Liver (tissue), 9 donors: ENCODE data around the gene PCNX2. TPM values are rescaled to one million over a fixed set of nuclear protein-coding genes. Genes with fewer than 3 reads are reported as not detected.

Experiments
- DNase-seq: peaks from one replicate; pipeline ENCODE4 v3.0.0-alpha.2; 2017; ENCODE audit warnings: low spot score
- H3K27ac ChIP-seq, 2 donors: one replicate each; pipeline ENCODE4 v1.7.0; 2013; ENCODE audit warnings: inconsistent platforms in 2 of 2, low read length in 2 of 2, control low read depth in 1 of 2, low read depth in 1 of 2, mild to moderate bottlenecking in 1 of 2
- H3K27me3 ChIP-seq, 4 donors: one replicate each; pipeline versions ENCODE4 v1.6.1 to v1.7.0; 2013; ENCODE audit warnings: low read length in 3 of 4, inconsistent platforms in 1 of 4, mild to moderate bottlenecking in 1 of 4, moderate library complexity in 1 of 4; ENCODE audit not compliant: control insufficient read depth in 4 of 4, insufficient read depth in 4 of 4
- H3K36me3 ChIP-seq, 4 donors: one replicate each; pipeline versions ENCODE4 v1.6.1 to v1.7.0; 2013; ENCODE audit warnings: low read length in 3 of 4, mild to moderate bottlenecking in 3 of 4, low read depth in 1 of 4, moderate library complexity in 1 of 4; ENCODE audit not compliant: control insufficient read depth in 4 of 4, insufficient read depth in 3 of 4
- H3K4me1 ChIP-seq, 4 donors: one replicate each; pipeline versions ENCODE4 v1.6.1 to v1.7.0; 2013; ENCODE audit warnings: low read length in 3 of 4, mild to moderate bottlenecking in 3 of 4, moderate library complexity in 1 of 4; ENCODE audit not compliant: control insufficient read depth in 4 of 4, insufficient read depth in 4 of 4
- H3K4me3 ChIP-seq, 3 donors: one replicate each; pipeline versions ENCODE4 v1.6.1 to v1.7.0; 2013; ENCODE audit warnings: low read length in 3 of 3, control low read depth in 1 of 3, low read depth in 1 of 3, mild to moderate bottlenecking in 1 of 3
- H3K9ac ChIP-seq, 2 donors: one replicate each; pipeline ENCODE4 v1.7.0; 2013; ENCODE audit warnings: low read length in 2 of 2, mild to moderate bottlenecking in 2 of 2, moderate library complexity in 2 of 2, control low read depth in 1 of 2, low read depth in 1 of 2
- H3K9me3 ChIP-seq, 4 donors: one replicate each; pipeline versions ENCODE4 v1.6.1 to v1.7.0; 2013; ENCODE audit warnings: low read length in 3 of 4; ENCODE audit not compliant: control insufficient read depth in 4 of 4
- CTCF ChIP-seq: fragments of 150-350 bp; IDR thresholded peaks from 2 replicates; pipeline ENCODE4 v1.5.1; 2017; ENCODE audit warnings: improper control_type of control experiment, low read depth, low read length; ENCODE audit not compliant: missing input control
- FOXA1 ChIP-seq: IDR thresholded peaks from 2 replicates; pipeline ENCODE4 v1.6.1; 2016; ENCODE audit warnings: antibody characterized with exemption
- FOXA2 ChIP-seq: IDR thresholded peaks from 2 replicates; pipeline ENCODE4 v1.6.1; 2016; ENCODE audit warnings: antibody characterized with exemption
- HNF4A ChIP-seq, 2 donors: conservative IDR thresholded peaks; 2 replicates each; pipeline ENCODE4 v1.6.1; 2016; ENCODE audit warnings: antibody characterized with exemption in 2 of 2, mild to moderate bottlenecking in 2 of 2
- NR2F2 ChIP-seq: IDR thresholded peaks from 2 replicates; pipeline ENCODE4 v1.6.1; 2016; ENCODE audit warnings: antibody characterized with exemption
- RAD21 ChIP-seq, 2 donors: IDR thresholded peaks; 2 replicates each; pipeline ENCODE4 v1.6.1; 2016; ENCODE audit warnings: antibody characterized with exemption in 2 of 2, mild to moderate bottlenecking in 2 of 2
- REST ChIP-seq: IDR thresholded peaks from 2 replicates; pipeline ENCODE4 v1.6.1; 2016; ENCODE audit warnings: antibody characterized with exemption, mild to moderate bottlenecking
- RXRA ChIP-seq, 2 donors: IDR thresholded peaks; 2 replicates each; pipeline ENCODE4 v1.6.1; 2017 to 2018; ENCODE audit warnings: antibody characterized with exemption in 2 of 2, mild to moderate bottlenecking in 1 of 2
- YY1 ChIP-seq: IDR thresholded peaks from 2 replicates; pipeline ENCODE4 v1.6.1; 2016; ENCODE audit warnings: antibody characterized with exemption, mild to moderate bottlenecking
- polyA plus RNA-seq, 2 donors: library from polyadenylated mRNA; stranded (reverse) in 1 of 2; unstranded in 1 of 2; fragments of 200-250 nt in 1 of 2; fragments of >200 nt in 1 of 2; fragmentation: Nextera tagmentation in 1 of 2; extraction: Ambion mirVana in 1 of 2; gene quantifications; one replicate each; pipeline versions ENCODE4 v1.2.1 to v1.2.3, GENCODE V29; 2013 to 2015
- total RNA-seq, 2 donors: library from RNA; depleted of rRNA; stranded (reverse); fragments of >200 nt; gene quantifications; one replicate each; pipeline ENCODE4 v1.2.3, GENCODE V29; 2014
- TF ChIP-seq, protein P1 (sequence below): IDR thresholded peaks from 2 replicates; pipeline ENCODE4 v1.6.1; 2016; ENCODE audit warnings: antibody characterized with exemption
- donor health status: healthy.
- donor health status: healthy.
- donor health status: healthy.
- donor health status: healthy.
- donor health status: healthy.

The PCNX2 gene
- total and polyA plus RNA-seq, 4 donors: 0.20 to 3.1 (median 0.92) TPM

- TF ChIP-seq REST (no peak), RAD21 (IDR thresholded peaks at IDR 0.05) (no peak)
Observed at GRCh38 chr1:233343262-233343661, 47.7 kb upstream of the PCNX2 start (continued).

DNA sequence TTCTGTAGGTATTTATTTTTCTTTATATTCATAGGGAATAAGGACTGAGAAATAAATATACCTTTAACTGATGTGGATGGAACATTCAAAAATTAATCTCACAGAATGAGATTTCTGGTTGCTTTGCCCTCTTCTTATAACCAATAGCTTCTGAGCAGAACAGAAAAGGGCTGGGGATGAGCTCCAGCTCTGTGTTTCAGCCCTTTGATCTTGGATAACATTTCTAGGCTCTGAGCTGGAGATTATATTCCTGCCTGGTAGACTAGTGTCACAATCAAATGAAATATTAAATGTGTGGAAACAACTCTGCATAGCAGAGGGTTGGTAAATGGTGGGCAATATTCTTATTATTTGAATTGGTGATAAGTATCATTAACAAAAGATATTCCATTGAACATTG, 46.6 kb upstream of the PCNX2 start:
- TF ChIP-seq YY1: no peak
- TF ChIP-seq, protein P1, sequence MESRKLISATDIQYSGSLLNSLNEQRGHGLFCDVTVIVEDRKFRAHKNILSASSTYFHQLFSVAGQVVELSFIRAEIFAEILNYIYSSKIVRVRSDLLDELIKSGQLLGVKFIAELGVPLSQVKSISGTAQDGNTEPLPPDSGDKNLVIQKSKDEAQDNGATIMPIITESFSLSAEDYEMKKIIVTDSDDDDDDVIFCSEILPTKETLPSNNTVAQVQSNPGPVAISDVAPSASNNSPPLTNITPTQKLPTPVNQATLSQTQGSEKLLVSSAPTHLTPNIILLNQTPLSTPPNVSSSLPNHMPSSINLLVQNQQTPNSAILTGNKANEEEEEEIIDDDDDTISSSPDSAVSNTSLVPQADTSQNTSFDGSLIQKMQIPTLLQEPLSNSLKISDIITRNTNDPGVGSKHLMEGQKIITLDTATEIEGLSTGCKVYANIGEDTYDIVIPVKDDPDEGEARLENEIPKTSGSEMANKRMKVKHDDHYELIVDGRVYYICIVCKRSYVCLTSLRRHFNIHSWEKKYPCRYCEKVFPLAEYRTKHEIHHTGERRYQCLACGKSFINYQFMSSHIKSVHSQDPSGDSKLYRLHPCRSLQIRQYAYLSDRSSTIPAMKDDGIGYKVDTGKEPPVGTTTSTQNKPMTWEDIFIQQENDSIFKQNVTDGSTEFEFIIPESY: no peak
- TF ChIP-seq HNF4A (conservative IDR thresholded peaks at IDR 0.05): no peak
- no peak for TF ChIP-seq FOXA1
- TF ChIP-seq REST: no peak
- no peak for TF ChIP-seq NR2F2
- TF ChIP-seq CTCF: no peak
- no peak for TF ChIP-seq FOXA2
- no peak for TF ChIP-seq RXRA (IDR thresholded peaks at IDR 0.05)
- Histone ChIP-seq H3K27me3 (no peaks in the 10 kb centered on the region), H3K9me3 (no peaks in the 10 kb centered on the region), H3K27ac (peak overlapping the region in 1 of 2 donors; percentile 74), H3K4me3 (no peak overlapping the region), H3K36me3 (no peaks in the 10 kb centered on the region), H3K4me1 (peaks cover 6 to 43% (median 29%) of the 10 kb centered on the region in 4 donors), H3K9ac (no peak overlapping the region)
- no peak for DNase-seq
